ENCODE results near the gene KRTAP10-4.

GRCh38 chr21:44530221-44530902 lies 43.2 kb upstream of the KRTAP10-4 start:
- TF ChIP-seq CTCF (IDR thresholded peaks at IDR 0.05), result no peak
- TF ChIP-seq EZH2 (IDR thresholded peaks at IDR 0.05; ENCODE audit: borderline replicate concordance, insufficient read depth, low read depth, low read length, poor library complexity, severe bottlenecking), result no peak
